Nephron (organoid): Measurements from ENCODE around the gene INHBC.

Experiments used
- H3K27ac Mint-ChIP-seq, 3 experiments: 2 replicates each; pipeline ENCODE4 v1.8.0; 2020; ENCODE audit warnings: mixed read lengths in 3 of 3, mild to moderate bottlenecking in 2 of 3, moderate library complexity in 1 of 3
- H3K27me3 Mint-ChIP-seq: 2 replicates; pipeline ENCODE4 v1.8.0; 2021; ENCODE audit warnings: low read depth, mild to moderate bottlenecking, moderate library complexity, mixed read lengths
- H3K36me3 Mint-ChIP-seq: 2 replicates; pipeline ENCODE4 v1.8.0; 2020; ENCODE audit warnings: low read depth, mixed read lengths
- H3K4me1 Mint-ChIP-seq: 2 replicates; pipeline ENCODE4 v1.8.0; 2020; ENCODE audit warnings: mixed read lengths
- H3K4me3 Mint-ChIP-seq, 3 experiments: 2 replicates each; pipeline ENCODE4 v1.8.0; 2020; ENCODE audit warnings: mild to moderate bottlenecking in 3 of 3, mixed read lengths in 3 of 3, moderate library complexity in 2 of 3
- H3K9me3 Mint-ChIP-seq: 2 replicates; pipeline ENCODE4 v1.8.0; 2020; ENCODE audit warnings: mixed read lengths
- TF ChIP-seq, protein P1 (sequence below), 3 experiments: fragments of 200-600 bp; sonication (generic); IDR thresholded peaks; one replicate each; pipeline ENCODE4 v1.5.0; 2021; ENCODE audit warnings: antibody characterized with exemption in 3 of 3; ENCODE audit not compliant: unreplicated experiment in 3 of 3

The INHBC gene, protein sequence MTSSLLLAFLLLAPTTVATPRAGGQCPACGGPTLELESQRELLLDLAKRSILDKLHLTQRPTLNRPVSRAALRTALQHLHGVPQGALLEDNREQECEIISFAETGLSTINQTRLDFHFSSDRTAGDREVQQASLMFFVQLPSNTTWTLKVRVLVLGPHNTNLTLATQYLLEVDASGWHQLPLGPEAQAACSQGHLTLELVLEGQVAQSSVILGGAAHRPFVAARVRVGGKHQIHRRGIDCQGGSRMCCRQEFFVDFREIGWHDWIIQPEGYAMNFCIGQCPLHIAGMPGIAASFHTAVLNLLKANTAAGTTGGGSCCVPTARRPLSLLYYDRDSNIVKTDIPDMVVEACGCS

DNA sequence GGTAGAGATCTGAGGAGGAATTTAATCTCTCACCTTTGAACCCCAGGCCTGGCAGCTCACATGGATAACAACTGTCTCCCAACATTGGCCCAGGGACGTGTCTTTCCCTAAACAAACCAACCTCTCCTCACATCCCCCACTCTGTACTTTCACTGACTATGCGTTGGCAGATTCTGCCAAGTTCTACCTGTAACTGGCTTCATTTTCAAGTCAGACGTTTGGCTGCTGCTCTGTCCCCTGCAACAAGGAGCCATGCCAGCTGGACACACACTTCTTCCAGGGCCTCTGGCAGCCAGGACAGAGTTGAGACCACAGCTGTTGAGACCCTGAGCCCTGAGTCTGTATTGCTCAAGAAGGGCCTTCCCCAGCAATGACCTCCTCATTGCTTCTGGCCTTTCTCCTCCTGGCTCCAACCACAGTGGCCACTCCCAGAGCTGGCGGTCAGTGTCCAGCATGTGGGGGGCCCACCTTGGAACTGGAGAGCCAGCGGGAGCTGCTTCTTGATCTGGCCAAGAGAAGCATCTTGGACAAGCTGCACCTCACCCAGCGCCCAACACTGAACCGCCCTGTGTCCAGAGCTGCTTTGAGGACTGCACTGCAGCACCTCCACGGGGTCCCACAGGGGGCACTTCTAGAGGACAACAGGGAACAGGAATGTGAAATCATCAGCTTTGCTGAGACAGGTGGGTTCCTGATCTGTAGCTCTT is at the start of gene INHBC:
TSS of gene INHBC (plus strand) at position 268 of the 707 bp plus-strand sequence. CDS start at position 371, 103 bp downstream.
- no peaks in the 10 kb centered on the region for H3K36me3 Mint-ChIP-seq
- no peaks in the 10 kb centered on the region for H3K27me3 Mint-ChIP-seq
- TF ChIP-seq, protein P1, sequence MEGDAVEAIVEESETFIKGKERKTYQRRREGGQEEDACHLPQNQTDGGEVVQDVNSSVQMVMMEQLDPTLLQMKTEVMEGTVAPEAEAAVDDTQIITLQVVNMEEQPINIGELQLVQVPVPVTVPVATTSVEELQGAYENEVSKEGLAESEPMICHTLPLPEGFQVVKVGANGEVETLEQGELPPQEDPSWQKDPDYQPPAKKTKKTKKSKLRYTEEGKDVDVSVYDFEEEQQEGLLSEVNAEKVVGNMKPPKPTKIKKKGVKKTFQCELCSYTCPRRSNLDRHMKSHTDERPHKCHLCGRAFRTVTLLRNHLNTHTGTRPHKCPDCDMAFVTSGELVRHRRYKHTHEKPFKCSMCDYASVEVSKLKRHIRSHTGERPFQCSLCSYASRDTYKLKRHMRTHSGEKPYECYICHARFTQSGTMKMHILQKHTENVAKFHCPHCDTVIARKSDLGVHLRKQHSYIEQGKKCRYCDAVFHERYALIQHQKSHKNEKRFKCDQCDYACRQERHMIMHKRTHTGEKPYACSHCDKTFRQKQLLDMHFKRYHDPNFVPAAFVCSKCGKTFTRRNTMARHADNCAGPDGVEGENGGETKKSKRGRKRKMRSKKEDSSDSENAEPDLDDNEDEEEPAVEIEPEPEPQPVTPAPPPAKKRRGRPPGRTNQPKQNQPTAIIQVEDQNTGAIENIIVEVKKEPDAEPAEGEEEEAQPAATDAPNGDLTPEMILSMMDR (IDR thresholded peaks at IDR 0.05; ENCODE audit: unreplicated experiment in 3 of 3) = no peak
- peaks cover 31% of the 10 kb centered on the region for H3K4me1 Mint-ChIP-seq
- H3K27ac Mint-ChIP-seq = peak within 1 kb of the TSS; percentile 86 to 92 (median 89)
- H3K4me3 Mint-ChIP-seq = peak within 1 kb of the TSS; percentile 38 to 81 (median 62)
- no peaks in the 10 kb centered on the region for H3K9me3 Mint-ChIP-seq

DNA sequence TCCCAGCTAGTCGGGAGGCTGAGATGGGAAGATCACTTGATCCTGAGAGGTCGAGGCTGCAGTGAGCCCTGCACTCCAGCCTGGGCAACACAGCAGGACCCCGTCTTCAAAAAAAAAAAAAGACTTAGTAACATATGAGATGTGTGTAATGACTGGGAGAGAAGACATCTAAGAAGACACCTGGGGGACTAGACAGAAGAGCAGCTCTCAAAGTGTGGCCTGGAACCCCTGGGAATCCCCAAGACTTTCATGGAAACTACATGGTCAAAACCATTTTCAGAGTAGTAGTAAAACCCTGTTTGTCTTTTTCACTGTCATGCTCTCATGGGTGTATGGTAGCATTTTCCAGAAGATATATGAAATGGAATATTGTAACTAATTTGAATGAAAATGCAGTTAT is 49.0 kb upstream of the INHBC start:
- H3K4me3 Mint-ChIP-seq = no peak overlapping the region
- no peak overlapping the region for H3K27ac Mint-ChIP-seq
- peaks cover 32% of the 10 kb centered on the region for H3K36me3 Mint-ChIP-seq
- TF ChIP-seq, protein P1 (IDR thresholded peaks at IDR 0.05; ENCODE audit: unreplicated experiment in 3 of 3) = no peak
- H3K4me1 Mint-ChIP-seq = no peaks in the 10 kb centered on the region
- H3K27me3 Mint-ChIP-seq = no peaks in the 10 kb centered on the region
- H3K9me3 Mint-ChIP-seq = no peaks in the 10 kb centered on the region

DNA sequence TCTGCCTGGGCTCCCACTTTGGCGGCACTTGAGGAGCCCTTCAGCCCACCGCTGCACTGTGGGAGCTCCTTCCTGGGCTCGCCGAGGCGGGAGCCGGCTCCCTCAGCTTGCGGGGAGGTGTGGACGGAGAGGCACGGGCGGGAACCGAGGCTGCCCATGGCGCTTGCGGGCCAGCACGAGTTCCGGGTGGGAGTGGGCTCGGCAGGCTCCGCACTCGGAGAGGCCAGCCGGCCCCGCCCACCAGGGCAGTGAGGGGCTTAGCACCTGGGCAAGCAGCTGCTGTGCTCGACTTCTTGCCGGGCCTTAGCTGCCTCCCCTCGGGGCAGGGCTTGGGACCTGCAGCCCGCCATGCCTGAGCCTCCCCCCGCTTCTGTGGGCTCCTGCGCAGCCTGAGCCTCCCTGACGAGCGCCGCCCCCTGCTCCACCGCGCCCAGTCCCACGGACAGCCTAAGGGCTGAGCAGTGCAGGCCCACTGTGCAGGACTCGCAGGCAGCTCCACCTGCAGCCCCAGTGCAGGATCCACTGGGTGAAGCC is 48.3 kb upstream of the INHBC start:
- Mint-ChIP-seq H3K9me3 (no peaks in the 10 kb centered on the region), H3K4me1 (no peaks in the 10 kb centered on the region), H3K27me3 (no peaks in the 10 kb centered on the region), H3K27ac (no peak overlapping the region), H3K36me3 (peaks cover 32% of the 10 kb centered on the region), H3K4me3 (no peak overlapping the region)
- TF ChIP-seq, protein P1 (IDR thresholded peaks at IDR 0.05; ENCODE audit: unreplicated experiment in 3 of 3) = no peak

DNA sequence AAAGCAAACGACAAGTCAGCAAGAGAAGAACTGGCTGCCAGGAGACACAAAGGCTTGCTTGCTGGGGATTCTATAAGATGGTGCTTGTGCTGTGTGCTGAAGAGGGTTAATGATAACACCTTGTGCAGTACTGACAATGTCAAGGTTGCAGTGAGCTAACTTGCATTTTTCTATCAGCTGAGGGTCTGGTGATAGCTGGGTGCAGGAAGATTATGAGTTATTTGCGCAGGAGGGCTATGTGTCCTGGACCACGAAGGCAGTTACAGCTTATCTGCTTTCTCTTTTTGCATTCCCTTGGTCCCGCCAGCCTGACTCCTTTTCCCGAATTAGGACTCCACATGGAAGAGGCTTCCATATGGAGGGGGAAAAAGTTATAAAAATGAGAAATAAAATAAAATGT is 46.2 kb upstream of the INHBC start:
- Mint-ChIP-seq H3K4me3 (no peak overlapping the region), H3K4me1 (no peaks in the 10 kb centered on the region), H3K27ac (no peak overlapping the region), H3K9me3 (no peaks in the 10 kb centered on the region), H3K27me3 (no peaks in the 10 kb centered on the region), H3K36me3 (peaks cover 45% of the 10 kb centered on the region)
- TF ChIP-seq, protein P1 (IDR thresholded peaks at IDR 0.05; ENCODE audit: unreplicated experiment in 3 of 3) = no peak

DNA sequence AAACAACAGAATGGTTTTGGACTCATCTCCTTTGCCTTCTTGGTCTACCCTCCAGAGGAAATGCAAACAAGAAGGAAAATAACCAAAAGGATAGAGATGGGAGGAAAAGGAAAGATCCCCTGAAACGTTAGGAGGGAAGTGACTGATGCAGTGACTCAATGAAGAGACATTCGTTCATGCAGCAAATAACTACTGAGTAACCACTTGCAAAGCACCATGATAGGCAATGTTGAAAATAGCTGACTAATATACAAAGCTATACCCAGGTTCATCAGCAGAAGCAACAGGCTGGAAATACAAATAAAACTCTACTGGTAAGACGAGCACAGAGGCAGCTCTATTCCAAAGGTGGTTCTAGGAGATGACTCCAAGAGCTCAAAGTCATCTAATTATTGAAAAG is 45.6 kb upstream of the INHBC start:
- Mint-ChIP-seq H3K4me1 (no peaks in the 10 kb centered on the region), H3K27me3 (no peaks in the 10 kb centered on the region), H3K27ac (peak overlapping the region in 1 of 3 experiments; percentile 35), H3K36me3 (peaks cover 50% of the 10 kb centered on the region), H3K9me3 (no peaks in the 10 kb centered on the region), H3K4me3 (no peak overlapping the region)
- TF ChIP-seq, protein P1 (IDR thresholded peaks at IDR 0.05; ENCODE audit: unreplicated experiment in 3 of 3) = no peak
